Dendritic cell treated with granulocyte-macrophage colony-stimulating factor and Interleukin-4, amounts not matched to agents 40 ng/mL and 50 ng/mL, for 4 days (primary cell): ENCODE data around the gene CAPN11.

Source experiments
- H3K27ac Mint-ChIP-seq: one replicate; pipeline ENCODE4 v1.8.0; 2022; ENCODE audit warnings: mild to moderate bottlenecking, mixed read lengths
- H3K27me3 Mint-ChIP-seq: one replicate; pipeline ENCODE4 v1.8.0; 2022; ENCODE audit warnings: mild to moderate bottlenecking, mixed read lengths
- H3K36me3 Mint-ChIP-seq: one replicate; pipeline ENCODE4 v1.8.0; 2022; ENCODE audit warnings: low read depth, mixed read lengths
- H3K4me1 Mint-ChIP-seq: one replicate; pipeline ENCODE4 v1.8.0; 2022; ENCODE audit warnings: low read depth, mixed read lengths
- H3K4me3 Mint-ChIP-seq: one replicate; pipeline ENCODE4 v1.8.0; 2022; ENCODE audit warnings: mild to moderate bottlenecking, moderate library complexity, mixed read lengths
- H3K9me3 Mint-ChIP-seq: one replicate; pipeline ENCODE4 v1.8.0; 2022; ENCODE audit warnings: mixed read lengths
- intact Hi-C: fragments of 100-400 bp; cut with micrococcal nuclease; formaldehyde crosslinking; loops from one replicate; pipeline ENCODE4 v1.15.0; 2022

Gene CAPN11

DNA sequence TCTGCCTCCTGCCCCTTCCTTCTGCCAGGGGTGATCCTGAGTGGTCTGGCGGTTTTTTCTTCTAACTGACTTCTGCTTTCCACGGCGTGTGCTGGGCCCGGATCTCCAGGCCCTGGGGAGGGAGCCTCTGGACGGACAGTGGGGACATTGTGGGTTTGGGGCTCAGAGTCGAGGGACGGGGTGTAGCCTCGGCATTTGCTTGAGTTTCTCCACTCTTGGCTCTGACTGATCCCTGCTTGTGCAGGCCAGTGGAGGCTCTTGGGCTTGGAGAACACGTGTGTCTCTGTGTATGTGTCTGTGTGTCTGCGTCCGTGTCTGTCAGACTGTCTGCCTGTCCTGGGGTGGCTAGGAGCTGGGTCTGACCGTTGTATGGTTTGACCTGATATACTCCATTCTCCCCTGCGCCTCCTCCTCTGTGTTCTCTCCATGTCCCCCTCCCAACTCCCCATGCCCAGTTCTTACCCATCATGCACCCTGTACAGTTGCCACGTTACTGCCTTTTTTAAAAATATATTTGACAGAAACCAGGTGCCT lies 75.0 kb downstream of the CAPN11 start:
- no peaks in the 10 kb centered on the region for H3K27me3 Mint-ChIP-seq
- H3K36me3 Mint-ChIP-seq, result no peaks in the 10 kb centered on the region
- peaks cover 78% of the 10 kb centered on the region for H3K4me1 Mint-ChIP-seq
- H3K4me3 Mint-ChIP-seq, result no peak overlapping the region
- H3K9me3 Mint-ChIP-seq, result no peaks in the 10 kb centered on the region
- intact Hi-C loops, result no loop called here
- peak overlapping the region; percentile 68 for H3K27ac Mint-ChIP-seq
